ENCODE data around the gene LHFPL3. TPM values are rescaled to one million over a fixed set of nuclear protein-coding genes. Genes with fewer than 3 reads are reported as not detected.
"Not testable (repeated sequence)": the region's sequence is repeated elsewhere in the genome, so short reads cannot be mapped to it uniquely, and the experiment has no call there.

Gene LHFPL3
- total RNA-seq, 1 donor from 2014 or later: not detected

DNA sequence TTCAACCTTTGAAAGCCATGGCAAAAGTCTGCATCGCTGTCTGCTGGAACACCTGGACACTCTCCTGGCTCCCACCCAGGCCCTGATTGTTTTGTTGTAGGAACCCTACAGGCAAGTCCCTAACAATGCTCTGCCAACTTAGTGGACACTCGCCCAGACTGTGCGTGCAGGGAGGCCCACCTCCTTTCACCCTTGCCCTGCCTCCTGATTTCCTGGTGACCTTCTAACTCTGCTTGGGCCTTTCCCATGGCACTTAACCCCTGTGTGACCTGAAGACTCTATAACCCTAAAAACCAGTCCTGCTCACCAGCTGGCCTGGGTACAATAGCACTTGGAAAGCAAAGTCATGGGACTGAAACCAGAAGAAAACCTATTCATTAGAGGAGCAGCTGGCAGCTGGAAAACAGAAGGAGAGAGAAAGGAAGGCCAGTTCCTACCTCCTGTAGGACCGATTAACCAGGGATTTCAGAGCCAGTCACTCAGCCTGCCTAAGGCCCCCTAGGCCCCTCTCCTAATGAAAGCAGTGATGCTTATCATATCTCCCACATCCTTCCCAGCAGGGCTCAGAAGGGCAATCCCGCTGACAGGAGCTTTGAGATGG, 602.9 kb downstream of the LHFPL3 start:
- DNase-seq (ENCODE audit: low read depth, low spot score): no peak

- DNase-seq (ENCODE audit: low read depth, low spot score): no peak
These were observed 604.6 kb downstream of the LHFPL3 start for GRCh38 chr7:104933022-104933421.

GRCh38 chr7:104933521-104933988, 605.2 kb downstream of the LHFPL3 start:
- DNase-seq (ENCODE audit: low read depth, low spot score): no peak

DNA sequence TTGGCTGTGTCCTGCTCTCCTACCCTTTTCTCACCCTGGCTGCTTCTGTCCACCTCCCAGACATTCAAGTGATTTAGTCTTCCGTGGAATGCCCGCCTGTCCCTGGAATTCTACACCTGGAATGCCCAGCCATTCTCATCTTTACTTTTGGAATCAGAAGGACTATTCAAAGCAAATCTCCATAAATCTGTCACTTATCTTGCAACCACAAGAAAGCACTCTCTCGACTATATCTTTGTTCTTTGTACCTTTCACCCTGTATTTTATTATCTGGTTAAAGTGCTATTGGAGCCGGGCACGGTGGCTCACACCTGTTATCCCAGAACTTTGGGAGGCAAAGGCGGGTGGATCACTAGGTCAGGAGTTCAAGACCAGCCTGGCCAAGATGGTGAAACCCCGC, 606.3 kb downstream of the LHFPL3 start:
- DNase-seq (ENCODE audit: low read depth, low spot score): no peak

- DNase-seq (ENCODE audit: low read depth, low spot score): no peak
These were observed 606.9 kb downstream of the LHFPL3 start for GRCh38 chr7:104935276-104935675.

GRCh38 chr7:104936546-104936945, 608.1 kb downstream of the LHFPL3 start:
- no peak for DNase-seq (ENCODE audit: low read depth, low spot score)

DNA sequence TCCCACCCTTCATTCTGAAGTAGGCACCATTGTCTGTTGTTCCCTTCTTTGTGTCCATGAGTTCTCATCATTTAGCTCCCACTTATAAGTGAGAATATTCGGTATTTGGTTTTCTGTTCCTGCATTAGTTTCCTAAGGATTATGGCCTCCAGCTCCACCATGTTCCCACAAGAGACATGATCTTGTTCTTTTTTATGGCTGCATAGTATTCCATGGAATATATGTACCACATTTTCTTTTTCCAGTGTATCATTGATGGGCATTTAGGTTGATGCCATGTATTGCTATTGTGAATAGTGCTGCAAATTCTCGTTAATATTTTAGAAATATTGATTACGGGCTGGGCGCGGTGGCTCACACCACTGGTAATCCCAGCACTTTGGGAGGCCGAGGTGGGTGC, 609.1 kb downstream of the LHFPL3 start:
- DNase-seq (ENCODE audit: low read depth, low spot score): not testable (repeated sequence)

DNA sequence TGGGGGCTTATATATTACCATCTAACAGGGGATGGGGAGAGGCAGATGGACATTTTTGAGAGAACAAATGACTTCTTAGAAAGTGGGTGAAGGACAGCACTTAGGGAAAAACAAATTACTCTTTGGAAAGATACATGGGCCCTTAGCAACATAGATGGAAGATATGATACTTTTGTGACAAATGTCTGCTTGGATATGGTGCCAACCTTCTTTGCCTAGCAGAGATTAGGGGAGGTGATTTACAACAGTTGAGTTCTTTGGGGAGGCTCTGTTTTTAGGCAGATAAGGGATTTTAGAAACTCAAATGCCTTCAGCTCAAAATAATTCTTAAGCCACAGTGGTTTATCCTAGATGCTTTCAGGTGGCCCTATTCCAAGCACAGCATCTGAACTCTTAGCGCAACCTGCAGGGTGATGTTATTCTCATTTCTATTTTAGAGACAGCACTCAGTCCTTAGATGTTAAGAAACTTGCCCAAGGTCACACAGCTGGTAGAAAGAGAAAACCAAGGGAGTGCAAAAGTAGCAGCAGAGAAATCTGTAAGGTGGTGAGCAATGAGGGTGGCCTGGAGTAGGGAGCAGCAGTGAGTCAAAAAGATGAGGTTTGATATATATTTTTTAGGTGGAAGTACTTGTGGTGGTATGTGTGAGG, 610.5 kb downstream of the LHFPL3 start:
- DNase-seq (ENCODE audit: low read depth, low spot score): no peak

GRCh38 chr7:104940023-104940710, 611.8 kb downstream of the LHFPL3 start:
- DNase-seq (ENCODE audit: low read depth, low spot score): no peak

DNA sequence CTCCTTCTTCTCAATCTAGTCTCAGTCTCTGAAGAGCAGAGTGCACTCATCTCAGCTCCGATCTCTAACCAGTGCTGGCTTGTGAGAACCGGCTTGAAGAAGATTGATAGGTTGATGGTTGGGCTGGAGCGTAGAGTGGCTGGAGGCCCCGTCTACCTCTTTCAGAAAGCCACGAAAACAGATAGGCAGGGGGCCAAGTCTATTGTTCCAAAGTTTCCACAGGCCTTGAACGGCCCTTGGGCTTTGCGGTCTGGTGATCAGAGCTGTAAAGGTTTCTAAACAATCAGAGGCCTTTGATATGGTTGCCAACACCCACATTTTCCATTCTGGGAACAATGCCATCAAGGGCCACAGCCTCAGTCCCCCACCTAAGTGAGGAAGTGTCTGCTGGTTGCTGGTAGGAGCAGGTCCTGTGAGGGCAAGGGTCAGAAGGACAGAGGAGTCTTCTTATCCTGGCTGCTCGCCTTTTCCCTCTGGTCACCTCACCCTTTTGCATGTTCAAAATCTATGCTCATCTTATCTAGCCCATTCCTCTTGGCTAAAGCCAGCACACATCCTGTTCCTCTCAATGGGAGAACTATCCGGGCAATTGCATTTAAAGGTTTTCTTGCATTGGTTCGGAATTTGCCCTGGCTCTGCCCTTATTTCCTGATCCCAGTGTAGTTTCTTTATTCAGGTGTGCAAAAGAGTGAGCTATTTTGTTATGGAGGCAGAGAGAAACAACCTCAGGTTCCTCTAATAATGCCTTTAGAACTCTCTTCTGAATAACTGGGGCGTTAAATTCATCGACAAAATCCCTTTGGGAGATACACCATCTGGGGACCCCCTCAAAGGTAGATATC, 615.3 kb downstream of the LHFPL3 start:
- DNase-seq (ENCODE audit: low read depth, low spot score): peak; percentile 97

DNA sequence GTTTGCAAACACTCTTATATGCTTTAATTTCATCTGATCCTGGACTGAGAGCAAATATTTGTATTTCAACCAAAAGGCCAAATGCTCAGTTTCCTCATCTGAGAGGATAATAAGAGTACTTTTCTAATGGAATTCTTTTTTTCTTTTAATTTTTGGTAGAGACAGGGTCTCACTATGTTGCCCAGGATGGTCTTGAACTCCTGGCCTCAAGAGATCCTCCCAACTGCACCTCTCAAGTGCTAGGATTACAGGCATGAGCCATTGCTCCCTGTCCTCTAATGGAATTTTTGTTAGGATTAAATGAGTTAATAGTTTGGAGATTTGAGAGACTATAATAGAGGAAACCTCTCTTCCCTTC, 617.2 kb downstream of the LHFPL3 start:
- DNase-seq (ENCODE audit: low read depth, low spot score): no peak

GRCh38 chr7:104946338-104946737, 617.9 kb downstream of the LHFPL3 start:
- DNase-seq (ENCODE audit: low read depth, low spot score): no peak

DNA sequence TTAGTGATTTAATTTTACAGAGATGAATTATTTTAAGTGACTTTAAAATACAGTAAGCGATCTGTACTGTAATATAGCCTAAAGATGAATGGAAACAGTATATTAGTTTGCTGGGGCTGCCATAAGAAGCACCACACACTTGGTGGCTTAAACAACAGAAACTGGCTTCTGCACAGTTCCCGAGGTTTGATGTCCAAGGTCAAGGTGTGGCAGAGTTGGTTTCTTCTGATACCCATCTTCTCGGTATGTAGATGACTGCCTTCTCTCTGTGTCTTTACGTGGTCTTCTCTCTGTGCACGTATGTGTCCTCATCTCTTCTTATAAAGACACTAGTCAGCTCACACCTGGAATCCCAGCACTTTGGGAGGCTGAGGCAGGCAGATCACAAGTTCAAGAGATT, 621.6 kb downstream of the LHFPL3 start:
- no peak for DNase-seq (ENCODE audit: low read depth, low spot score)

- DNase-seq (ENCODE audit: low read depth, low spot score): no peak
These were observed 622.4 kb downstream of the LHFPL3 start for GRCh38 chr7:104950754-104951153.

DNA sequence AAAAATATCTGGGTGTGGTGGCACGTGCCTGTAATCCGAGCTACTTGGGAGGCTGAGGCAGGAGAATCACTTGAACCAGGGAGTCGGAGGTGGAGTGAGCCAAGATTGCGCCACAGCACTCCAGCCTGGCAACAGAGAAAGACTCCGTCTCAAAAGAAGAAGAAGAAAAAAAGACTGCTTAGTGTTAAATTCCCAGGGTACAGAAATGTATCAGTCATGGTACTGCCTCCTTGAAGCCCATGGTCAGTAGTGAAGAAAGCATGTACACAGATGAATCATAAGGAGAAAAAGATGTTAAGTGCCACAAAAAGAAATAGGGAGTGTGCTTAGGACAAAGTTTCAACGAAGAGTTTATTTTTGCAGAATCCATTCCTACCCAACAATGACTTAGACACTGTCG, 623.1 kb downstream of the LHFPL3 start:
- no peak for DNase-seq (ENCODE audit: low read depth, low spot score)

DNA sequence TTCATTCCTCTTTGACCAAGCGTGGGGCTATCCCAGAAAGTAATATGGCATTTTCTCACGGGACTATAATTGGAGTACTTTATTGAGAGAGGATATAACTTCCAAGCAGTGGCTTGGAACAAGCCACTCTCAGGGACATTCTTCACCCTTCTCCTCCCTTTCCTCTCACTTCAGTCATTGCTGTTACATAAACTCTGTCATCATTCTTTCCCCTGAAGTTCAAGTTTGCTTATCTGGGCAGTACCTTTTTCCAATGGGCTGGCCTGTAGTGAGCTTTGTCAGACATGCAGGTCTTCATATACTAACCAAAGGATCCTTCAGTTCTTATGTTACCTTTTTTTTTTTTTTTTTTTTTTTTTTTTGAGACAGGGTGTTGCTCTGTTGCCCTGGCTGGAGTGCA, 626.9 kb downstream of the LHFPL3 start:
- no peak for DNase-seq (ENCODE audit: low read depth, low spot score)

Other genes starting within 250 kb of the LHFPL3 start
- gene ORC5, start 120.6 kb upstream of the LHFPL3 start, total RNA-seq: 83.0 and 175 TPM in 2 replicates

All from pulmonary artery endothelial cell (primary cell).